Peyer's patch (tissue), 4 donors: ENCODE results near the gene MUC6. TPM values are rescaled to one million over a fixed set of nuclear protein-coding genes. Genes with fewer than 3 reads are reported as not detected.

Experiments
- DNase-seq, 3 donors: peaks; one replicate each; pipeline ENCODE4 v3.0.0-alpha.2; 2017 to 2019
- H3K27ac ChIP-seq, 4 donors: fragments of 200-600 bp; sonication (generic); one replicate each; pipeline ENCODE4 v1.5.1; 2016 to 2019
- H3K27me3 ChIP-seq, 2 donors: fragments of 200-600 bp; sonication (generic); one replicate each; pipeline ENCODE4 v1.5.1; 2019
- H3K36me3 ChIP-seq, 3 donors: fragments of 200-600 bp; sonication (generic); one replicate each; pipeline ENCODE4 v1.5.1; 2016 to 2019
- H3K4me1 ChIP-seq, 4 donors: fragments of 200-600 bp; sonication (generic); one replicate each; pipeline ENCODE4 v1.5.1; 2016 to 2019
- H3K4me3 ChIP-seq, 4 donors: fragments of 200-600 bp; sonication (generic); 1 replicate in 3 of 4; 2 replicates in 1 of 4; pipeline ENCODE4 v1.5.1; 2016 to 2019; ENCODE audit warnings: mild to moderate bottlenecking in 1 of 4
- H3K9me3 ChIP-seq, 4 donors: fragments of 200-600 bp; sonication (generic); one replicate each; pipeline ENCODE4 v1.5.1; 2016 to 2019; ENCODE audit warnings: mild to moderate bottlenecking in 1 of 4
- POLR2A ChIP-seq, 2 donors: fragments of 450-650 bp; IDR thresholded peaks; one replicate each; pipeline ENCODE4 v1.5.1; 2017; ENCODE audit warnings: antibody characterized with exemption in 2 of 2, mild to moderate bottlenecking in 2 of 2, moderate library complexity in 2 of 2
- total RNA-seq, 4 donors: library from RNA; depleted of rRNA; stranded (reverse); fragments of >200 nt; gene quantifications; one replicate each; pipeline ENCODE4 v1.1.0, GENCODE V29; 2016
- TF ChIP-seq, protein P1 (sequence below), 6 experiments: fragments of 450-650 bp in 4 of 6; fragments of 200-600 bp in 2 of 6; sonication (generic) in 1 of 6; IDR thresholded peaks; one replicate each; pipeline ENCODE4 v1.5.1; 2017 to 2019; ENCODE audit warnings: antibody characterized with exemption in 6 of 6, mild to moderate bottlenecking in 3 of 6, moderate library complexity in 1 of 6

Gene MUC6
- total RNA-seq, 4 donors from 2014 or later = not detected

DNA sequence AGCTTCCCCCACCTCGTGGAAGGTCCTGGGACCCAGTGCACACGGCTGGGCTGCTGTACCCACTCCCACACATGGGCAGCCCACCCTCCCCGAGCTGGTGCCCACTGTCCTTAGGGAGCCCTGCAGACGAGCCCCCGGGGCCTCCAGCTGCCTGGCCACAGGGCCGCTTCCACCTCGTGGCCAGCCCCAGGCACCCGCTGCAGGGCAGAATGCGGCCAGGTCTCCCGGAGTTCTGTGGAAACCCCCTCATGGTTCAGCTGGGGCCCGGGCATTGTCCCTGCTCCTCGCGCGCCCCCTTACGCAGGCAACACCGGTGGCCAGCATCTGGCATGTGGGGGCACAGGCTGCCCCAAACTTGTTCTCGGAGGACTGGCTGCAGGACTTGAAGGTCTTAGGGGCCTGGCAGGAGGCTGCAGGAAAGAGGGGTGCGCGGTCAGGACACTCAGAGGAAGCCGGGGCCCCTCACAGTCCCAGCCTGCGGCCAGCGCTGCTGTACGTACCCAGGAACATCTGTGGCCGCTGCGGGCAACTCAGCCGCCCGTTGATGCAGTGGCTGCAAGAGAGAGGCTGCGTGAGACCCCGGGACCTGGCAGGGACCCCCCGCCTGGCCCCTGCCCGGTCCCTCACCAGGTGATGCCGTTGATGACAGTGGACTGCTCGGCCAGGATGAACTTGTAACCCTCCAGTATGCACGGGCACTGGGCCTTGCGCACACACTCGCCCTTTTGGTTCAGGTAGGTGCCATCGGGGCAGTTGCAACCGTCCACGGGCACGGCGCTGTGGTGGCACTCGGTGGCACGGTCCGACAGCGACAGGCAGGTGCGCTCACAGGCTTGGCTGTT, 9.7 kb downstream of the MUC6 start:
- no peak for TF ChIP-seq POLR2A (IDR thresholded peaks at IDR 0.05)
- TF ChIP-seq, protein P1, sequence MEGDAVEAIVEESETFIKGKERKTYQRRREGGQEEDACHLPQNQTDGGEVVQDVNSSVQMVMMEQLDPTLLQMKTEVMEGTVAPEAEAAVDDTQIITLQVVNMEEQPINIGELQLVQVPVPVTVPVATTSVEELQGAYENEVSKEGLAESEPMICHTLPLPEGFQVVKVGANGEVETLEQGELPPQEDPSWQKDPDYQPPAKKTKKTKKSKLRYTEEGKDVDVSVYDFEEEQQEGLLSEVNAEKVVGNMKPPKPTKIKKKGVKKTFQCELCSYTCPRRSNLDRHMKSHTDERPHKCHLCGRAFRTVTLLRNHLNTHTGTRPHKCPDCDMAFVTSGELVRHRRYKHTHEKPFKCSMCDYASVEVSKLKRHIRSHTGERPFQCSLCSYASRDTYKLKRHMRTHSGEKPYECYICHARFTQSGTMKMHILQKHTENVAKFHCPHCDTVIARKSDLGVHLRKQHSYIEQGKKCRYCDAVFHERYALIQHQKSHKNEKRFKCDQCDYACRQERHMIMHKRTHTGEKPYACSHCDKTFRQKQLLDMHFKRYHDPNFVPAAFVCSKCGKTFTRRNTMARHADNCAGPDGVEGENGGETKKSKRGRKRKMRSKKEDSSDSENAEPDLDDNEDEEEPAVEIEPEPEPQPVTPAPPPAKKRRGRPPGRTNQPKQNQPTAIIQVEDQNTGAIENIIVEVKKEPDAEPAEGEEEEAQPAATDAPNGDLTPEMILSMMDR (IDR thresholded peaks at IDR 0.05) = no peak
- Histone ChIP-seq H3K4me1 (no peaks in the 10 kb centered on the region), H3K36me3 (no peaks in the 10 kb centered on the region), H3K27ac (no peak overlapping the region), H3K9me3 (no peaks in the 10 kb centered on the region), H3K27me3 (no peaks in the 10 kb centered on the region), H3K4me3 (no peak overlapping the region)
- DNase-seq = no peak

DNA sequence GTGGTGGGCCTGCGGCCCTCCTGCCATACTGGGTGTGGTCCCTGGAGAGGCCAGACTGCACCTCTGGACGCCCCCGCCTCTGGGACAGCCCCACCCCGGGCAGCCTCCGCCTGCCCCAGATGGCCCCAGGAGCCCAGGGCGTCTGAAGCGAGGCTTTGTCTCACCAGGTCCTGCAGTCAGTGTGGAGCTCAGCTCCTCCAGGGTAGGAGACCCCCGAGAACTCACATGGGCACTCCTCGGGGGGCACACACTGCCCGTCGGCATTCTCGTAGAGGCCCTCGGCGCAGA, 10.4 kb downstream of the MUC6 start:
- Histone ChIP-seq H3K4me3 (no peak overlapping the region), H3K36me3 (no peaks in the 10 kb centered on the region), H3K4me1 (no peaks in the 10 kb centered on the region), H3K27ac (no peak overlapping the region), H3K9me3 (no peaks in the 10 kb centered on the region), H3K27me3 (no peaks in the 10 kb centered on the region)
- TF ChIP-seq POLR2A (IDR thresholded peaks at IDR 0.05) = no peak
- TF ChIP-seq, protein P1 (IDR thresholded peaks at IDR 0.05) = no peak
- no peak for DNase-seq

DNA sequence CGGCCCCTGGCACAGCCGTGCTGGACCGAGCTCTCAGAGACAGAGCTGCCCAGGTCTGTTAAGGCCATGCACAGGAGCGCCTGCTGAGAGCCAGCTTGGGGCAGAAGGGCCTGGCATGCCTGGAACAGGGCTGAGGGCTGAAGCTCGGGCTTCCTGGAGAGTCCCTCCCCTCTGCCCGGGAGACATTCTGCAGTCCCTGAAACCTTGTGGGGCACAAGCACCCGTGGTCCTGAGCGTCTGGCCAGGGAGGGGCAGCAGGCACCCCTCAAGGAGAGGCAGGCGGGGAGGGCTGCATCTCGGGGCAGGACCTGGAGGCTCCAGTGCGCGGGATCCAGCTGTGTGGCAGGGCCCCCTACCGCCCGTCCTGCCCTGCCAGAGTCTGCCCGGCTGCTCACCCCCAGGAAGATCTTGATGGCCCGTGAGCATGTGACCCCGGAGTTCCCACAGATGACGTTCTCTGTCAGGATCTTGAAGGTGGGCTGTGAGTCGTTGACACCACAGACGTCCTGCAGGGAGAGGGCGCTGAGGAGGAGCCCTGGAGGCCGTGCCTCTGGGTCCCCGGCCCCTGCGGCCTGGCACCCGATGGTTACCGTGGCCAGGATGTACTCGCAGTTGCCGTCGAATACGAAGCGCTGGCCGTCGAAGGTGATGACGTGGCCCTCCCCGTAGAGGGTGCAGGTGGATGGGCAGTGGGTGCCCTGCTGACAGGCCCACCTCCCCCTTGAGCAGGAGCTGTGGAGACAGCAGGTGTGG, 10.9 kb downstream of the MUC6 start:
- DNase-seq = no peak
- Histone ChIP-seq H3K36me3 (no peaks in the 10 kb centered on the region), H3K4me1 (no peaks in the 10 kb centered on the region), H3K27ac (no peak overlapping the region), H3K4me3 (no peak overlapping the region), H3K27me3 (no peaks in the 10 kb centered on the region), H3K9me3 (no peaks in the 10 kb centered on the region)
- TF ChIP-seq, protein P1 (IDR thresholded peaks at IDR 0.05) = no peak
- TF ChIP-seq POLR2A (IDR thresholded peaks at IDR 0.05) = no peak

DNA sequence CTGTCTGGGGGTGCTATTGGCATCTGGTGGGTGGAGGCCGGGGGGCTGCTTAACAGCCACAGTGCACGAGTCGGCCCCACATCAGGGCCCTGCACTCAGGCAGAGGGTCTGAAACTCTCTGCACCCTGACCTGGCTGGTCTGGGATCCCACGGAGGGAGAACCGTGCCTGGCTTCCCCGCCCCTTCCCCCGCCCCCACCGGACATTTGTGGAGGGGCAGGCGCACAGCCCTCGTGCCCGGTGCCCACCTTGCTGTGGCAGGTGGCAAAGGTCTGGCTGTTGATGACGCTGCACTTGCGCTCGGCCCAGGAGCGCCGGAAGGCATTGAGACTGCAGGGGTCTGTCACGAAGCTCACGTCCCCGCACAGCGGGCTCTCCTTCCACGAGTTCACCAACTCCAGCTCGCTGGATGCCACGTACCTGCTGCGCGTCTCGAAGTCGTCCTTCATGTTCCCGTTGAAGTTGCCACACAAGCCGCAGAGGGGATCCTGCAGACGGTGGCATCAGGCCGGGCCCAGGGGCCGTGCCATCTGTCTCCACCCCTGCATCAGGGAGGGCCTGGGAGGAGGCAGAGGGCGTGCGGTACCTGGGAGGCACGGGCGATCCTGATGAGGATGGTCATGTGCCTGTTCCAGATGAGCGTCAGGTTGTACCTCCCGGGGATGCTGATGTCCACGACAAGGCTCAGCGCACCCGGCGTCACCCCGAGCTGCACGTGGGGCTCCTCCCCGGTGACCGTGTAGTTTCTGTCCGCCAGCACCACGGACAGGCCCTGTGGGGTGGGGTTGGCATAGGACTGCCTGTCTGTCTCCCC, 11.7 kb downstream of the MUC6 start:
- DNase-seq = no peak
- H3K4me1 ChIP-seq = no peaks in the 10 kb centered on the region
- no peaks in the 10 kb centered on the region for H3K36me3 ChIP-seq
- no peak overlapping the region for H3K4me3 ChIP-seq
- TF ChIP-seq, protein P1 (IDR thresholded peaks at IDR 0.05) = no peak
- no peak for TF ChIP-seq POLR2A (IDR thresholded peaks at IDR 0.05)
- no peak overlapping the region for H3K27ac ChIP-seq
- no peaks in the 10 kb centered on the region for H3K27me3 ChIP-seq
- no peaks in the 10 kb centered on the region for H3K9me3 ChIP-seq

DNA sequence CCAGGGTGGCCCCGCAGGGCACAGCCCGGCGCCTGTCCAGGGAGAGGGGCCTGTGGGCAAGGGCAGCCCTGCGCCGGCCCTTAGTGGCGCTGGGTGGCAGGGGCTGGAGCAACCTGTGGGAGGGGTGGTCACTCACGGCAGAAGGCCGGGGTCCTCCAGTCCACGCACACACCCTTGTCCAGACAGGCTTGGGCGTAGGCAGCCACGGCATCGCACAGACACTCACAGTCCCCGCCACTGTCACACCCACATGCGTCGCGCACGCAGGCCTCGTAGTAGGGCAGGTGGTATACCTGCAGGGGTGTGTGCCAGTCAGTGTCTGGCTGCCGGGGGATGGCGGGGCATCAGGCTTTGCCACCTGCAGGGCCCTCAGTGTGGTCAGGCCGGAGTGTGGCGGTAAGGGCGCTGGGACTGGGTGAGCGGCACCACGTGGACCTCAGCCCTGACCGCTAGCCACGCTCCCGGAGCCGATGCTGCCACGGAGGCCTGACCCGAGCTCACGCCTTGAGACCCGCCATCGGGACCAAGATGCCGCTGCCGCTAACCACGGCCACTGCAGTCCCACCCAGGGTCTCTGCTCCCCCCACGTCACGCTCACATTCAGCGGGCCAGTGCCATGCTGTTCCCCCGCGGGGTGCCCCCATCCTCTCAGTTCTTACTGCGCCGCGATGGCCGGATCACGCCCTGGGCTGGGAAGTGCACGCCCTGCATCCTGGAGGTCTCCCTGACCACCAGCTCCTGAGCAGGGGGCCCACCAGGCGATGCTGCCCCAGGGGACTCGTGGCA, 12.5 kb downstream of the MUC6 start:
- no peak overlapping the region for H3K4me3 ChIP-seq
- H3K36me3 ChIP-seq = no peaks in the 10 kb centered on the region
- no peaks in the 10 kb centered on the region for H3K4me1 ChIP-seq
- TF ChIP-seq POLR2A (IDR thresholded peaks at IDR 0.05) = no peak
- TF ChIP-seq, protein P1 (IDR thresholded peaks at IDR 0.05) = no peak
- no peaks in the 10 kb centered on the region for H3K9me3 ChIP-seq
- no peak overlapping the region for H3K27ac ChIP-seq
- H3K27me3 ChIP-seq = no peaks in the 10 kb centered on the region
- no peak for DNase-seq
